Measurements from ENCODE around the gene GPT2. TPM values are rescaled to one million over a fixed set of nuclear protein-coding genes. Genes with fewer than 3 reads are reported as not detected.
A peak's percentile ranks its signal among the peaks of the same experiment; 100 is the strongest.

The GPT2 gene
- total RNA-seq, 1 donor from 2014 or later = 25.7 TPM

- no peak for DNase-seq (ENCODE audit: low read depth)
These were observed 83.9 kb downstream of the GPT2 start for GRCh38 chr16:46968063-46968435.

GRCh38 chr16:46970089-46970488 is 85.9 kb downstream of the GPT2 start:
- peak; percentile 49 for DNase-seq (ENCODE audit: low read depth)

GRCh38 chr16:46971271-46971670 is 87.1 kb downstream of the GPT2 start:
- DNase-seq (ENCODE audit: low read depth) = no peak

GRCh38 chr16:46972429-46973206 is 88.5 kb downstream of the GPT2 start:
- DNase-seq (ENCODE audit: low read depth) = peak; percentile 36

- DNase-seq (ENCODE audit: low read depth) = peak; percentile 65
These were observed 89.2 kb downstream of the GPT2 start, which contains the start of gene DNAJA2 for GRCh38 chr16:46973207-46973995. TSS of gene DNAJA2 (minus strand) at chr16:46973674. CDS start at chr16:46973572, 102 bp downstream.

- no peak for DNase-seq (ENCODE audit: low read depth)
These were observed 89.8 kb downstream of the GPT2 start for GRCh38 chr16:46973996-46974324.

- peak; percentile 21 for DNase-seq (ENCODE audit: low read depth)
These were observed 90.2 kb downstream of the GPT2 start for GRCh38 chr16:46974352-46974751.

GRCh38 chr16:46975165-46975564 is 91.0 kb downstream of the GPT2 start:
- no peak for DNase-seq (ENCODE audit: low read depth)

- no peak for DNase-seq (ENCODE audit: low read depth)
These were observed 91.8 kb downstream of the GPT2 start for GRCh38 chr16:46975908-46976470.

- no peak for DNase-seq (ENCODE audit: low read depth)
These were observed 92.4 kb downstream of the GPT2 start for GRCh38 chr16:46976550-46976949.

Other genes with a start within 250 kb of the GPT2 start
- gene VPS35, start 195.2 kb upstream of the GPT2 start, total RNA-seq = 195 and 215 TPM in 2 replicates
- 2.4 and 8.3 TPM in 2 replicates for gene ORC6, start 194.7 kb upstream of the GPT2 start, total RNA-seq
- 0.50 TPM in 1 of 2 replicates, not detected in the other for gene MYLK3, start 136.0 kb upstream of the GPT2 start, total RNA-seq
- 13.5 and 14.2 TPM in 2 replicates for gene C16orf87, start 53.2 kb upstream of the GPT2 start, total RNA-seq
- gene DNAJA2, start 89.3 kb downstream of the GPT2 start, total RNA-seq = 95.7 and 136 TPM in 2 replicates